Measurements from ENCODE around the gene TMEM106C. TPM values are rescaled to one million over a fixed set of nuclear protein-coding genes. Genes with fewer than 3 reads are reported as not detected.
A peak's percentile ranks its signal among the peaks of the same experiment; 100 is the strongest.

TMEM106C gene
- total RNA-seq, 1 experiment from 2014 or later = 223 TPM

DNA sequence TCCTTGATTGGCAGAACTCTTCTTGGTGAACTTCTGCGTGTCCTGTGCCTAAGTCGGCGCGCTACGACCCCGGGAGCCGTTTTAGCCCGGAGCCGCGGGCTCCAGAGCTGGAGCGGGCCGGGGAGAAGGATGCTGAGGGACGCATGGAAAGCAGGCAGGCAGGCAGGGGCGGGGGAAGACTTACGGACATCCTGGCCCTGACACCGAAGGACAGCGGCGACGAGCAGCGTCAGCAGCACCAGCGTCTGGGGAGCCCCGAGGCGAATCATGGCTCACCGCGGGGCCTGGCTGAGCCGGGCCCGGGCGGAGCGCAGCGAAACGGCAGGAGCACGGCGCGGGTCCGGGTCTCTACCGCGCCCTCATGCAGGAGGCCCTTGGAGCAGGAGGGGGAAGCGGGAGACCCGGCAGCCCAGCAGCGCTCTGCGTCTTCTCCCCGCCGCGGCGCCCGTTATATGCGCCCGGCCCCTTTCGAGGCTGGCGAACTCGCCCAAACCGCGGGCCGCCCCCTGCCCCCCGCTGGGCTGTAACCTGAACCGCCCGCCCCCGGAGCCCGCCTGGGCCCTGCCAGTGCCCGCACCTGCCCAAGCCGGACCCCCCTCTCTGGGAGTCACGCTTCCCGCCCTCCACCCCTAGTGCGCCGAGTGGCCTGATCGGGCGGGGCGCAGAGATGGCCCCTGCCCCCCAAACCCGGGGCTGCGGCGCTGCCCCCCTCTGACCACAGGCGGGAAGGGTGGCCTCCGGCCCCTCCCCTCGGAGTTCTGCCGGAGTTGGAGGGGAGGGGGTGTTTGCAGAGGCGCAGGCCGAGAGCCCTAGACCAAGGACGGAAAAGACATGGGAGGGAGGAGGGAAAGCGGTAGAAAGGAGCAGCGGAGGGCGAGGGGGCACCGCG lies 40.9 kb downstream of the TMEM106C start, which contains the start of gene COL2A1:
Gene COL2A1 (minus strand): TSS at position 424 of the 889 bp plus-strand sequence. CDS start 155 bp downstream, at position 269.
- in situ Hi-C loops (cut with HindIII; ENCODE audit: low pct_unique_long_range_greater_than_20kb, low sequenced_read_pairs) = no loop called here
- DNase-seq (ENCODE audit: low read depth) = no peak

DNA sequence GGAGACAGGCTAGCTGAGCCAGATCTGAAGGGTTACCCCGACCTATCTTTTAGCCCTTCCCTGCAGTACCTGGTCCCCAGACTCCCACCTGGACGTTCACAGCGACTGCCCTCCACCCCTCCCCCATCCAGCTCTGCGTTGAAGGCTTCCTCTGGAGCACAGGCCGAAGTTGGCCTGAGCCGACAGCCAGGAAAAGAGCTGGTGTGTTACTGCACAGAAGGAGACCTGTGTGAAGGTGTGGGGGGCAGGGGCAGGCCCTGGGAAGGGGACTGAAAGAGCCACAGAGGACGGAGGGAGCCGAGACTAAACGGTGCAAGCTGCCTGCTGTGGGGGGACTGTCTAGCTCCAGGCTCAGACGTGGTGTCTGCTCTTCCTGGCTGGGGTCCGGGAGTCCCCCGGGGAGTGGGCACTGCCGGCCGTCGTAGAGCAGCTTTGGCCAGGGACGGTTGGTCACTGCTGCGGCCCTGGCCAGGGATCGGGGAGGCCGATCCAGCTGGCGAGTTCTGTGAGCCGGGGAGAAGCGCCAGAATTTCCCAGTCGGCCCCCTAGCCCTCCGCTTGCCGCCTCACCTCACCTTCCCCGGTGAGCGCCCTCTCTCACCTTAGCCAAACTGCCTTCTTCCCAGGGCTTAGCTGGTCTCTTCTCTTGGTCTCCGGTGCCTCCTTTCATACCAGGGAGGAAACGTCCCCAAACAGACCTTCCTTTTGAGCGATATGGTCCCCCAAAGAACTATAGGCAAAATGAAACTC lies 41.8 kb downstream of the TMEM106C start:
- in situ Hi-C loops (cut with HindIII; ENCODE audit: low pct_unique_long_range_greater_than_20kb, low sequenced_read_pairs) = no loop called here

DNA sequence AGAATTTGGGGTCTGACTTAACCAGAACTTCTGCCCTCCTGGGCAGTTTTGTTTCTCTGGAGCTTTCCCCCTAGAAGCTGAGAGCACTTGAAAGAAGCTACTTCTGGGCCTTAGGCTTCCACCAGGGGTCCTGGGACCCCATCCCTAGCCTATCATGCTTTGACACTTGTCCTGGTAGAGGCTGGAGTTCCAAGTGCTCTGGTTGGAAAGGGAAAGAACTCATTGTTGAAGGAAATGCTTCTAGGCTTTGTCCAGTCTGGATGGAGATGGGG lies 42.3 kb downstream of the TMEM106C start:
- in situ Hi-C loops (cut with HindIII; ENCODE audit: low pct_unique_long_range_greater_than_20kb, low sequenced_read_pairs) = no loop called here
- DNase-seq (ENCODE audit: low read depth) = no peak

More for the DNA sequence above, 41.8 kb downstream of the TMEM106C start:
- no peak for DNase-seq (ENCODE audit: low read depth)

DNA sequence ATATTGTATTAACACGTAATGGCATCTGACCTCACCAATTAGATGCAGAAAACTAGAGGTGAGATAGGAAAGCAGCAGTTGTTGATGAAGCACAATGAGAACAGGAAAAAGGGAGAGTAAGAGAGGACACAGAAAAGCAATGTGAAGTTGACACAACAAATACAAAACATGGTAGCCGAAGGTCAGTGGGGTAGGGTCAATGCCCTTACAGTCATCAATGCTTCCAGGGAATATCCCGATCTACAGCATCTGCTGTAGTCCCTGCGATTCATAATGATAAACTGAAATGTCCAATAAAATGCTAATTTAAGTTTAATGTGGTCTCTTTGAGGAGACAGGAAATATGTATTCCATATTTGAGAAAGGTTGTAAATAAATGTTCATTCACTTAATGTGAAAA lies 43.8 kb downstream of the TMEM106C start:
- DNase-seq (ENCODE audit: low read depth) = no peak

GRCh38 chr12:48008349-48008748 lies 45.0 kb downstream of the TMEM106C start:
- DNase-seq (ENCODE audit: low read depth) = no peak
- in situ Hi-C loops (cut with HindIII; ENCODE audit: low pct_unique_long_range_greater_than_20kb, low sequenced_read_pairs) = no loop called here

More for the DNA sequence above, 43.8 kb downstream of the TMEM106C start:
- in situ Hi-C loops (cut with HindIII; ENCODE audit: low pct_unique_long_range_greater_than_20kb, low sequenced_read_pairs) = no loop called here

DNA sequence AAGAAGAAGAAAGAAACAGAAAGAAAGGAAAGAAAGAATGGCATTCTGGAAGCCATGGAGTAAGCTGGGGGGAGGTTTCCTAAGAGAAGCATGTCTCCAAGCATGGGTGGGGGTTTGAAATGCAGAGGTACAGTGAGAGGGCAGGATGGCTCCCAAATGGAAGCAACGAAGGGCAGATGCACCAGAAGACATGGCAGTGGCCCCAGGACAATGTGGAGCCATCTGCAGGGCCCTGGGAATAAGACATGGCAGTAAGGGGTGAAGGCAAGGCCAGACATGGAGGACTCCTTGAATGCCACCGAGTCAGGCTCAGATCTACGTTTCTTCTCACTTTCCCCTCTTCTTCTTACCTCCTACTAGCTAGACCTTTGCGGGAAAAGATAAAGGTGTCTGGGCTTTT lies 45.6 kb downstream of the TMEM106C start:
- in situ Hi-C loops (cut with HindIII; ENCODE audit: low pct_unique_long_range_greater_than_20kb, low sequenced_read_pairs) = no loop called here
- no peak for DNase-seq (ENCODE audit: low read depth)

GRCh38 chr12:48009471-48009870 lies 46.1 kb downstream of the TMEM106C start:
- DNase-seq (ENCODE audit: low read depth) = no peak
- in situ Hi-C loops (cut with HindIII; ENCODE audit: low pct_unique_long_range_greater_than_20kb, low sequenced_read_pairs) = no loop called here

- DNase-seq (ENCODE audit: low read depth) = no peak
- in situ Hi-C loops (cut with HindIII; ENCODE audit: low pct_unique_long_range_greater_than_20kb, low sequenced_read_pairs) = no loop called here
These were observed 47.1 kb downstream of the TMEM106C start for GRCh38 chr12:48010366-48010970.

DNA sequence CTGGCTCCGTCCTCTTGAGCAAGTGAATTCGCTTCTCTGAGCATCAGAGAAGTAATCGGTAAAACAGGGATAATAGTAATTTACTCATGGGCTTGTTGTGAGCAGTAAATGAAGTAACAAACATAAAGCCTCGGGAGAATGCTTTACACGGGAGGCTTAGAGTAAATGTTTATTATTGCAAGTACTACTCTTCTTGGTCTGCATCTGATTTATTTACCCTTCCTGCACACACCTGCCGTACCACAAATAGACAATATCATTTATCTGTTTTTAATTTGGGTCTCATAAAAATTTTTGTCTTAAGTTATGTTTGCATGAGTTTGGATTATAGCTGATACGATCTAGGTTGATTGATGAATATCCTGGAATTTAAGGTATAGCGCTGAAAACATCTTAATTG lies 48.7 kb downstream of the TMEM106C start:
- in situ Hi-C loops (cut with HindIII; ENCODE audit: low pct_unique_long_range_greater_than_20kb, low sequenced_read_pairs) = no loop called here
- DNase-seq (ENCODE audit: low read depth) = no peak

DNA sequence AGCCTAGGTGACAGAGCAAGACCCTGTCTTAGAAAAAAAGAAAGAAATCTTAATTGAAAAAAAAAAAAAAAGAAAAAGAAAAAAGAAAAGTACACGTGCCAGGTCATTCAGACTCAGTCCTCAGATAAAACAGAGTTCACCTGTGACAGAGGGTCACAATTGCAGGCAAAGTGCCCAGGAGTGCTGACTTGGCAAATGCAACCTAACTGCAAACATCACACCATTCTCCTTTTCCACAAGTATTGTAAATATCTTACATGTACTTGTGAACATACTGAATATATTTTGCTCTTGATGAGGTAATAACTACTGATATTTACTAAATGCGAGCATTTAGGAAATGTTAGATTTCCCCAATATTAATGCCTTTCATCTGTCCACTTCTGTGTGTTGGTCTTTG lies 49.9 kb downstream of the TMEM106C start:
- no peak for DNase-seq (ENCODE audit: low read depth)

DNA sequence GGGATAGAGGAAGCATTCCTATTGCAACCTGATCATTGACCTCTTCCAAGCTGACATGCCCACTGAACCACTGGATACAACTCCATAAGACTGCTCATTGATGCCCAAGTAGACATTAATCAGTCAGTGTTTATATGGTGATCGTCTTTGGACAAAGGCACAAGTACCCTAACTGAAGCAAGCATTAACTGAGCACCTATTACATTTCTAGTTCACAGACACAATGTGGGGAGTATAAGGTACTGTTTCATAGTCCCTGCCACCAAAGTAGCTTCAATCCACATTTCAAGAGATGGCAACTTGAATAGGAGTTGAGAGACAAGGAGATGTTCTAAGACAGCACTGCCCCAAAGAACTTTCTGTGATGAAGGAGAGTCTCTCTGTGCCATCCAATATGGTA lies 51.7 kb downstream of the TMEM106C start:
- no peak for DNase-seq (ENCODE audit: low read depth)
- in situ Hi-C loops (cut with HindIII; ENCODE audit: low pct_unique_long_range_greater_than_20kb, low sequenced_read_pairs) = no loop called here

More for the DNA sequence above, 49.9 kb downstream of the TMEM106C start:
- in situ Hi-C loops (cut with HindIII; ENCODE audit: low pct_unique_long_range_greater_than_20kb, low sequenced_read_pairs) = no loop called here

GRCh38 chr12:48015954-48016353 lies 52.6 kb downstream of the TMEM106C start:
- in situ Hi-C loops (cut with HindIII; ENCODE audit: low pct_unique_long_range_greater_than_20kb, low sequenced_read_pairs) = no loop called here
- DNase-seq (ENCODE audit: low read depth) = peak; percentile 18

- in situ Hi-C loops (cut with HindIII; ENCODE audit: low pct_unique_long_range_greater_than_20kb, low sequenced_read_pairs) = no loop called here
- DNase-seq (ENCODE audit: low read depth) = no peak
These were observed 53.1 kb downstream of the TMEM106C start for GRCh38 chr12:48016373-48017020.

GRCh38 chr12:48017496-48017895 lies 54.1 kb downstream of the TMEM106C start:
- in situ Hi-C loops (cut with HindIII; ENCODE audit: low pct_unique_long_range_greater_than_20kb, low sequenced_read_pairs) = no loop called here
- no peak for DNase-seq (ENCODE audit: low read depth)

- in situ Hi-C loops (cut with HindIII; ENCODE audit: low pct_unique_long_range_greater_than_20kb, low sequenced_read_pairs) = no loop called here
- DNase-seq (ENCODE audit: low read depth) = no peak
These were observed 54.7 kb downstream of the TMEM106C start for GRCh38 chr12:48017921-48018617.

All from Caki2 (cell line).